BE2C (cell line): ENCODE measurements around the gene HBP1.
"Not testable (repeated sequence)": the region's sequence is repeated elsewhere in the genome, so short reads cannot be mapped to it uniquely, and the experiment has no call there.

Experiments
- DNase-seq: peaks from one replicate; pipeline ENCODE4 v3.0.0-alpha.2; 2020
- H3K27me3 ChIP-seq: fragments of 250-450 bp; sonication (Bioruptor Pico); 2 replicates; pipeline ENCODE4 v1.5.1; 2020; ENCODE audit warnings: mild to moderate bottlenecking
- H3K36me3 ChIP-seq: fragments of 250-450 bp; sonication (Bioruptor Pico); 2 replicates; pipeline ENCODE4 v1.5.1; 2020; ENCODE audit warnings: mild to moderate bottlenecking
- H3K4me1 ChIP-seq: fragments of 250-450 bp; sonication (Bioruptor Pico); 2 replicates; pipeline ENCODE4 v1.5.1; 2020
- H3K4me3 ChIP-seq: 2 replicates; pipeline ENCODE4 v1.5.1; 2011; ENCODE audit warnings: low read depth, low read length
- H3K9me3 ChIP-seq: fragments of 250-450 bp; sonication (Bioruptor Pico); 2 replicates; pipeline ENCODE4 v1.5.1; 2020
- TF ChIP-seq, protein P1 (sequence below): IDR thresholded peaks from 2 replicates; pipeline ENCODE4 v1.5.1; 2012; ENCODE audit warnings: mild to moderate bottlenecking, low read depth, low read length

The HBP1 gene

DNA sequence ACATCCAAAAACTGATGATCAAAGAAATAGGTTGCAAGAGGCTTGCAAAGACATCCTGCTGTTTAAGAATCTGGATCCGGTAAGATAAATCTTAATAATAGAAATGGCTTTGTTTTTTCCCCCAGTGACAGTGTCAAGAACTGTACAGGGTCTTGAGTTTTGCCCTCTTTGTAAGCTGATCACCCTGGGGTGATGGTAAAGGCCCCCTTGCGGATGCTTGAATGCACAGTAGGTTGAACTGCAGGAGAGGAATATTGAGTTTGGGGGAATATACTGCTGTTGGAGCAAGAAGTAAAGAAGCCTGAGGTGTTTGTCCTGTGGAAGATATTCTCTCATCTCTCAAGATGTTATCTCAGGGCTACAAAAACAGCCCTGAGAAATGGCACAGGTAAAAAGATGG is 40.6 kb upstream of the HBP1 start:
- Histone ChIP-seq H3K4me3 (no peak overlapping the region), H3K4me1 (no peaks in the 10 kb centered on the region), H3K36me3 (no peaks in the 10 kb centered on the region), H3K27me3 (no peaks in the 10 kb centered on the region), H3K9me3 (no peaks in the 10 kb centered on the region)
- TF ChIP-seq, protein P1, sequence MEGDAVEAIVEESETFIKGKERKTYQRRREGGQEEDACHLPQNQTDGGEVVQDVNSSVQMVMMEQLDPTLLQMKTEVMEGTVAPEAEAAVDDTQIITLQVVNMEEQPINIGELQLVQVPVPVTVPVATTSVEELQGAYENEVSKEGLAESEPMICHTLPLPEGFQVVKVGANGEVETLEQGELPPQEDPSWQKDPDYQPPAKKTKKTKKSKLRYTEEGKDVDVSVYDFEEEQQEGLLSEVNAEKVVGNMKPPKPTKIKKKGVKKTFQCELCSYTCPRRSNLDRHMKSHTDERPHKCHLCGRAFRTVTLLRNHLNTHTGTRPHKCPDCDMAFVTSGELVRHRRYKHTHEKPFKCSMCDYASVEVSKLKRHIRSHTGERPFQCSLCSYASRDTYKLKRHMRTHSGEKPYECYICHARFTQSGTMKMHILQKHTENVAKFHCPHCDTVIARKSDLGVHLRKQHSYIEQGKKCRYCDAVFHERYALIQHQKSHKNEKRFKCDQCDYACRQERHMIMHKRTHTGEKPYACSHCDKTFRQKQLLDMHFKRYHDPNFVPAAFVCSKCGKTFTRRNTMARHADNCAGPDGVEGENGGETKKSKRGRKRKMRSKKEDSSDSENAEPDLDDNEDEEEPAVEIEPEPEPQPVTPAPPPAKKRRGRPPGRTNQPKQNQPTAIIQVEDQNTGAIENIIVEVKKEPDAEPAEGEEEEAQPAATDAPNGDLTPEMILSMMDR = no peak
- no peak for DNase-seq

DNA sequence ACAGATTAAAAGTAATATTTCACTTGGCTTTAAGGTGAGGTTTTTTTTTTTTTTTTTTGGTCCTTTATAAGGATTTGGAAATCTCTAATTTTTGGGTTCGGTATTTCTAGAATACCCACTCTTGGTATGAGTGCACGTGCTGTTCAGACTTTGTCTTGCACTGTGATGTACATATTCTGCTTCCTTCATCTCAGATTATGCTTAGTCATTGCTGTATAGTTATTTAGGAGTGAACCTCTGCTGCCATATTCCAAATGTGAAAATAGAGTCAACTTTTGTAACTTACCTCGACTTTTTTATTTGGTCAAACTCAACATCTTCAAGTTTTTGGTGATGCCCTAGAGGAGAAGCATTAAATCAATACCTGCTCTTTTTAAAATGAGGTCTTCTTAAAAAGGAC is 40.1 kb upstream of the HBP1 start:
- Histone ChIP-seq H3K36me3 (no peaks in the 10 kb centered on the region), H3K4me1 (no peaks in the 10 kb centered on the region)
- no peak for DNase-seq

DNA sequence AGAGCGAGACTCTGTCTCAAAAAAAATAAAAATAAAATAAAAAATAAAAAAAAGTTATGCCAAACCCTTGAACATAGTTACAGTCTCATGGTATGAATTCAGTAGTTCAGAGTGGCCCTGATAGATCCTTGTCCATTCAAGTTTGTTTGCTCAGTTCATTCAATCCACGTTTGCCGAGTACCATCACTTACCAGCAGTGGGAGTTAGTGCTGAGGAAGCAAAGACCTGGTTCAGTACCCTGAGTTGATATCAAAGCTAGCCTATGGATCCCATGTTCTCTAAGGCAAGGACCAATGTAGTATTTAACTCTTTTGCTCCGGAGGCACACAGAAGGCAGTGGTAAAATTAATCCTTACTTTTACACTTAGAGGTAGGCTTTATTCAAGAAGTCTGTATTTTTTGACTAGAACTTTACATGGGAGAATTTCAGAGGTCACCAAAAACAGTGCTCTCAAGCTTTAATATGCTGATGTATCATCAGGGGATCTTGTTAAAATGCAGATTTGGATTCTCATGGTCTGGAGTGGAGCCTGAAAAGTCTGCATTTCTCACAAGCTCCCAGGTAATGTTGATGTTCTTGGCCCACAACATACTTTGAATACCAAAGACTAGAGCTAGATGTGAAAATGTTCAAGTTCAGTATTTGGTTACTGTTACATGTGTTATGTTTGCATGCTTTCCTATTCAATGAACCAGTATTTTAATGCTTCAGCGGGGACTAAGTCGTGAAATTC is 38.1 kb upstream of the HBP1 start:
- TF ChIP-seq, protein P1 = peak; percentile 38
- Histone ChIP-seq H3K4me1 (no peaks in the 10 kb centered on the region), H3K27me3 (no peaks in the 10 kb centered on the region), H3K36me3 (no peaks in the 10 kb centered on the region), H3K9me3 (no peaks in the 10 kb centered on the region), H3K4me3 (no peak overlapping the region)
- DNase-seq = no peak

More for the DNA sequence above, 40.1 kb upstream of the HBP1 start:
- H3K27me3 ChIP-seq = no peaks in the 10 kb centered on the region
- no peaks in the 10 kb centered on the region for H3K9me3 ChIP-seq
- H3K4me3 ChIP-seq = no peak overlapping the region
- TF ChIP-seq, protein P1 = no peak

DNA sequence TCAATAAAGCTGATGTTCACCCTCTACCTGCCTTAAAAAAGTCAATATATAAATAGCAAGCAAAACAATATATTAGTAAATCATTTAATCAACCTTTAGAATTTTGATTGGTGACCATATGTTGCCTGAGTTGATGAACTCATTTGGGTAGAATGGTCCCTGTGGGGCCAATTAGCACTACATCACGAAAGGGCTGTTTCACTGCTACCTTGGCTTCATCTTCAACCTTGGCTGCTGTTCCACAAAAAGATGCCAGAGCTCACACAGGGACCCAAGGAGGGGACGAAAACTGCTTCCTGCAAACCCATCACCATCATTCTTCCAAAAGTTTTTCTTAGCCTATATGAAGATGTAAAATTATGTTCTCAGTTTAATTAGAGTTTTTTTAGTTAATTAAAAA is 35.4 kb upstream of the HBP1 start:
- no peak for DNase-seq
- Histone ChIP-seq H3K36me3 (no peaks in the 10 kb centered on the region), H3K4me3 (no peak overlapping the region), H3K9me3 (no peaks in the 10 kb centered on the region), H3K4me1 (no peaks in the 10 kb centered on the region), H3K27me3 (no peaks in the 10 kb centered on the region)
- TF ChIP-seq, protein P1 = no peak

DNA sequence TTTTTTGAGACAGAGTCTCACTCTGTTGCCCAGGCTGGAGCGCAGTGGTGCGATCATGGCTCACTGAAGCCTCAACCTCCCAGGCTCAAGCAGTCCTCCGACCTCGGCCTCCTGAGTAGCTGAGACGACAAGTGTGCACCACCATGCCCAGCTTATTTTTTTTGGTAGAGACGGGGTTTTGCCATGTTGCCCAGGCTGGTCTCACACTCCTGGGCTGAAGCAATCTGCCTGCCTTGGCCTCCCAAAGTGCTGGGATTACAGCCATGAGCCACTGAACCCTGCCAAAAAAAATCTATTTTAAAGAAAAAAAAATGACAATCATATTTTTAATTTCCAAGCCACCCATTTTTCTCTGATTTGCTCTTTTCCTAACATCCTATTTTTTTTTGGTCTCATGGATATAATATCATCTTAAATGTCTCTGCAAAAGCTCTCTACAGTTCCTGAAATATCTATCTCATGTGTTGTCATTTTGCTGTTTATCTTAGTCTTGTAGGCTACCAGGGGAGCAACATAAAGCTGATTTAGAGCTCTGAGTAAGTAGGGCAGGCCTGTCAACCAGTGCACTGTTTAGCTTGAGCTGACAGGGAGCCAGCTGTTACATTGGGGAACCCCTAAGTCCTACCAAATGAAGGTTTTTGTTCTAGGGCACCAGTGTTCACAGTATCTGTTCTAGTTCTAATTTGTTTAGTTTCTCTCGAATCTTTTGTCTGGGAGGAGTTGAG is 29.9 kb upstream of the HBP1 start:
- H3K9me3 ChIP-seq = no peaks in the 10 kb centered on the region
- no peaks in the 10 kb centered on the region for H3K4me1 ChIP-seq
- no peak for DNase-seq
- TF ChIP-seq, protein P1 = no peak
- no peak overlapping the region for H3K4me3 ChIP-seq
- no peaks in the 10 kb centered on the region for H3K27me3 ChIP-seq
- H3K36me3 ChIP-seq = no peaks in the 10 kb centered on the region

DNA sequence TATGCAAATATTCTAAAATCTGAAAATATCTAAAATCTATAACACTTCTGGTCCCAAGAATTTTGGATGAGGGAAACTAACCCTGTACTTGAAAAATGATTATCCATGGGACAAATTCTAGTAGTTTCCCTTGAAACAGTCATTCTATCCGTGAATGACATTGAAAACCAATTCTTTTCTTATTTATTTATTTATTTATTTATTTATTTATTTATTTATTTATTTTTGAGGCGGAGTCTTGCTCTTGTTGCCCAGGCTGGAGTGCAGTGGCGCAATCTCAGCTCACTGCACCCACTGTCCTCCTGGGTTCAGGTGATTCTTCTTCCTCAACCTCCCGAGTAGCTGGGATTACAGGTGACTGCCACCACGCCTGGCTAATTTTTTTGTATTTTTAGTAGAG is 24.9 kb upstream of the HBP1 start:
- DNase-seq, H3K9me3 ChIP-seq, H3K36me3 ChIP-seq, H3K27me3 ChIP-seq, H3K4me1 ChIP-seq, H3K4me3 ChIP-seq: not testable (repeated sequence)
